Endothelial cell of umbilical vein (primary cell): ENCODE data around the gene ZBTB20. TPM values are rescaled to one million over a fixed set of nuclear protein-coding genes. Genes with fewer than 3 reads are reported as not detected.

Source experiments
- BruUV-seq: library from RNA; stranded (reverse); fragments of 400-500 nt; replicated peaks from 2 replicates; lab custom pipeline; 2021; lab: Mats Ljungman, UMichigan
- CTCF ChIA-PET: fragments of 300-600, 350-600 bp; sonication (Branson Sonifier 250); formaldehyde crosslinking; loops from one replicate; lab custom pipeline; 2021; ENCODE audit warnings: antibody characterized with exemption, inconsistent platforms; lab: Charles Lee
- POLR2A ChIA-PET: fragments of 300-600, 350-600 bp; sonication (Branson Sonifier 250); formaldehyde crosslinking; loops from one replicate; lab custom pipeline; 2021; ENCODE audit warnings: antibody characterized with exemption, inconsistent platforms; lab: Charles Lee
- DNase-seq: peaks from one replicate; pipeline ENCODE4 v3.0.0-alpha.2; 2011; ENCODE audit warnings: low read depth, low spot score
- FAIRE-seq: peaks from 2 replicates; lab custom pipeline; 2011; peaks lifted over from hg19 to GRCh38; lab: Jason Lieb, UNC
- H2AFZ ChIP-seq: 2 replicates; pipeline ENCODE4 v1.6.0; 2012; ENCODE audit warnings: low read depth, low read length, control low read depth, inconsistent platforms
- H3K27ac ChIP-seq: 2 replicates; pipeline ENCODE4 v1.5.1; 2011; ENCODE audit warnings: low read depth, mild to moderate bottlenecking, control low read depth, low read length, moderate library complexity; ENCODE audit not compliant: insufficient read depth
- H3K27me3 ChIP-seq, 2 experiments: 2 replicates each; pipeline versions ENCODE4 v1.6.0 to v1.6.1; 2011; ENCODE audit warnings: low read length in 2 of 2, mixed read lengths in 1 of 2; ENCODE audit not compliant: control insufficient read depth in 2 of 2, insufficient read depth in 2 of 2
- H3K36me3 ChIP-seq, 2 experiments: 2 replicates in 1 of 2; 3 replicates in 1 of 2; pipeline ENCODE4 v1.5.1; 2011; ENCODE audit warnings: low read length in 2 of 2, mild to moderate bottlenecking in 1 of 2, moderate library complexity in 1 of 2; ENCODE audit not compliant: control insufficient read depth in 2 of 2, insufficient read depth in 2 of 2; ENCODE audit errors: extremely low read depth in 1 of 2
- H3K4me1 ChIP-seq: 3 replicates; pipeline ENCODE4 v1.5.1; 2011; ENCODE audit warnings: mild to moderate bottlenecking, low read length; ENCODE audit not compliant: control insufficient read depth, insufficient read depth; ENCODE audit errors: extremely low read depth
- H3K4me2 ChIP-seq: 2 replicates; pipeline ENCODE4 v1.6.1; 2011; ENCODE audit warnings: low read length, control low read depth, mixed read lengths; ENCODE audit not compliant: insufficient read depth
- H3K4me3 ChIP-seq, 3 experiments: fragments of 200-600 bp in 1 of 3; sonication (generic), shearing (Covaris generic) in 1 of 3; replicated peaks in 1 of 3; 2 replicates each; pipeline ENCODE4 v1.5.1; 2011 to 2016; ENCODE audit warnings: control low read depth in 3 of 3, low read length in 3 of 3, mild to moderate bottlenecking in 2 of 3, inconsistent platforms in 1 of 3, low read depth in 1 of 3, moderate library complexity in 1 of 3; ENCODE audit not compliant: insufficient read depth in 1 of 3
- H3K79me2 ChIP-seq: 2 replicates; pipeline ENCODE4 v1.6.0; 2012; ENCODE audit warnings: low read length, inconsistent platforms; ENCODE audit not compliant: control insufficient read depth, insufficient read depth
- H3K9ac ChIP-seq: replicated peaks from 2 replicates; pipeline ENCODE3; 2011; ENCODE audit warnings: low read length, control low read depth; ENCODE audit not compliant: insufficient read depth; ENCODE audit errors: extremely low read depth
- H3K9me1 ChIP-seq: replicated peaks from 3 replicates; pipeline ENCODE4 v1.6.0; 2011; ENCODE audit warnings: mild to moderate bottlenecking, low read length; ENCODE audit not compliant: control insufficient read depth, insufficient read depth; ENCODE audit errors: extremely low read depth
- H3K9me3 ChIP-seq: replicated peaks from 2 replicates; pipeline ENCODE4 v1.5.1; 2012; ENCODE audit warnings: low read length, inconsistent platforms; ENCODE audit not compliant: control insufficient read depth, insufficient read depth
- H4K20me1 ChIP-seq: replicated peaks from 2 replicates; pipeline ENCODE3; 2011; ENCODE audit warnings: mild to moderate bottlenecking, low read length; ENCODE audit not compliant: control insufficient read depth, insufficient read depth; ENCODE audit errors: extremely low read depth
- POLR2A ChIP-seq: IDR thresholded peaks from 2 replicates; pipeline ENCODE4 v1.6.1; 2012; ENCODE audit warnings: low read depth, mild to moderate bottlenecking, control low read depth, low read length
- dilution Hi-C: fragments of 300-500 bp; cut with MboI; formaldehyde crosslinking; loops from one replicate; pipeline ENCODE4 v1.15.0; 2019; ENCODE audit warnings: low sequenced_read_pairs; ENCODE audit not compliant: extremely low pct_ligation_motif_present
- intact Hi-C: fragments of 100-400 bp; cut with micrococcal nuclease; formaldehyde crosslinking; loops from one replicate; pipeline ENCODE4 v1.10.0; 2022
- polyA plus RNA-seq, 4 experiments: library from polyadenylated mRNA; depleted of rRNA in 3 of 4; stranded (reverse) in 3 of 4; unstranded in 1 of 4; fragments of >200 nt; gene quantifications; 2 replicates each; pipeline versions ENCODE4 v1.2.1 to v1.2.3, GENCODE V29; 2011 to 2012; ENCODE audit warnings: missing spikeins in 1 of 4
- total RNA-seq: library from RNA; stranded (reverse); gene quantifications from 2 replicates; pipeline ENCODE4 v1.2.3, GENCODE V29; 2021
- TF ChIP-seq, protein P1 (sequence below): IDR thresholded peaks from 2 replicates; pipeline ENCODE4 v1.6.1; 2011; ENCODE audit not compliant: insufficient read depth, insufficient read length

The ZBTB20 gene
- total and polyA plus RNA-seq, 2 donors (not counting 3 experiments of a cell fraction or from before 2014, with no cell fraction given), result 2.1 to 20.5 TPM

DNA sequence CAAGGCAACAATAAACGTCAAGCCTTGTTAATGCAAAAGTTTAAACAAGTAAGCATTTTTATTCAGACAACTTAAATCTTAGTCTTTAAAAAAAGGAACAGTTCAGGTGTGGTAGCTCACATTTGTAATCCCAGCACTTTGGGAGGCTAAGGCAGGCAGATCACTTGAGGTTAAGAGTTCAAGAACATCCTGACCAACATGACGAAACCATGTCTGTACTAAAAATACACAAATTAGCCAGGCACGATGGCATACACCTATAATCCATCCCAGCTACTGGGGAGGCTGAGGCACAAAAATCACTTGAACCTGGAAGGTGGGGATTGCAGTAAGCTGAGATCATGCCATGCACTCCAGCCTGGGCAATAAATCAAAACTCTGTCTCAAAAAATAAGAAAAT lies 19.9 kb downstream of the ZBTB20 start:
- Histone ChIP-seq H3K9ac (no peak overlapping the region), H3K9me1 (no peaks in the 10 kb centered on the region), H3K4me1 (no peaks in the 10 kb centered on the region), H2AFZ (no peak overlapping the region), H3K4me3 (no peak overlapping the region), H4K20me1 (no peaks in the 10 kb centered on the region), H3K9me3 (no peaks in the 10 kb centered on the region), H3K79me2 (no peaks in the 10 kb centered on the region), H3K27ac (no peak overlapping the region), H3K27me3 (no peaks in the 10 kb centered on the region), H3K4me2 (no peak overlapping the region), H3K36me3 (no peaks in the 10 kb centered on the region)
- dilution Hi-C loops (no loop called here), intact Hi-C loops (no loop called here)
- no TSS peak for BruUV-seq
- no peak for TF ChIP-seq POLR2A
- FAIRE-seq, result no peak
- CTCF ChIA-PET, result no interaction called here
- DNase-seq, result no peak
- POLR2A ChIA-PET, result no interaction called here

DNA sequence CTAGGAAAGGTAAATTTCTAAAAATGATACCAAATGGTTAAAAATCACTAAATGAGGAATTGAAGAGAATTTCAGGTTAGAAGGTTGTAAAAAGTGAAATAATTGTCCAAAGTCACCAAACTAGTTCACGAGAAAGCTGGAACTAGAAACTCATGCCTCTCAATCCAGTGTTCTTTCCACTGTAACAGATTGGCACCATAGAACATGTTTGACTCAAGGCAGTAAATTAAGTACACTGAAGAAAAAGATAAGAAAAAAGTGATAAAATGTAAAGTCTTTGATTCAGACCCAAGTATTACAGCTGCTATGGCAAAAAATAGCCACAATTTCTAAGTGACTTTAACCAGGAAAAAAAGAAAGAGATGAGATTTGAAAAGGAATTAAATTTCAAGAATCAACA lies 26.5 kb downstream of the ZBTB20 start:
- Histone ChIP-seq H3K36me3 (no peaks in the 10 kb centered on the region), H3K9me3 (no peaks in the 10 kb centered on the region), H3K9ac (no peak overlapping the region), H2AFZ (no peak overlapping the region), H3K4me1 (no peaks in the 10 kb centered on the region), H3K4me2 (no peak overlapping the region), H3K9me1 (no peaks in the 10 kb centered on the region), H3K27me3 (no peaks in the 10 kb centered on the region), H3K27ac (no peak overlapping the region), H3K79me2 (no peaks in the 10 kb centered on the region), H4K20me1 (no peaks in the 10 kb centered on the region), H3K4me3 (no peak overlapping the region)
- DNase-seq, result no peak
- dilution Hi-C loops (no loop called here), intact Hi-C loops (no loop called here)
- CTCF ChIA-PET, result no interaction called here
- POLR2A ChIA-PET, result no interaction called here
- TF ChIP-seq, protein P1, sequence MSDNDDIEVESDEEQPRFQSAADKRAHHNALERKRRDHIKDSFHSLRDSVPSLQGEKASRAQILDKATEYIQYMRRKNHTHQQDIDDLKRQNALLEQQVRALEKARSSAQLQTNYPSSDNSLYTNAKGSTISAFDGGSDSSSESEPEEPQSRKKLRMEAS, result no peak
- TF ChIP-seq POLR2A, result no peak
- no TSS peak for BruUV-seq
- FAIRE-seq, result no peak
